AG09309 (cell line): ENCODE data around the gene ST7.

Experiments used
- DNase-seq: peaks from one replicate; pipeline ENCODE4 v3.0.0-alpha.2; 2010; ENCODE audit warnings: low read depth
- H3K4me3 ChIP-seq: 2 replicates; pipeline ENCODE4 v1.5.1; 2011; ENCODE audit warnings: mild to moderate bottlenecking, low read depth, low read length, moderate library complexity; ENCODE audit not compliant: control insufficient read depth
- TF ChIP-seq, protein P1 (sequence below): IDR thresholded peaks from 2 replicates; pipeline ENCODE4 v1.5.1; 2011; ENCODE audit warnings: mild to moderate bottlenecking, low read depth, low read length, inconsistent platforms; ENCODE audit not compliant: insufficient read depth, control insufficient read depth; ENCODE audit errors: missing control alignments

ST7 gene

DNA sequence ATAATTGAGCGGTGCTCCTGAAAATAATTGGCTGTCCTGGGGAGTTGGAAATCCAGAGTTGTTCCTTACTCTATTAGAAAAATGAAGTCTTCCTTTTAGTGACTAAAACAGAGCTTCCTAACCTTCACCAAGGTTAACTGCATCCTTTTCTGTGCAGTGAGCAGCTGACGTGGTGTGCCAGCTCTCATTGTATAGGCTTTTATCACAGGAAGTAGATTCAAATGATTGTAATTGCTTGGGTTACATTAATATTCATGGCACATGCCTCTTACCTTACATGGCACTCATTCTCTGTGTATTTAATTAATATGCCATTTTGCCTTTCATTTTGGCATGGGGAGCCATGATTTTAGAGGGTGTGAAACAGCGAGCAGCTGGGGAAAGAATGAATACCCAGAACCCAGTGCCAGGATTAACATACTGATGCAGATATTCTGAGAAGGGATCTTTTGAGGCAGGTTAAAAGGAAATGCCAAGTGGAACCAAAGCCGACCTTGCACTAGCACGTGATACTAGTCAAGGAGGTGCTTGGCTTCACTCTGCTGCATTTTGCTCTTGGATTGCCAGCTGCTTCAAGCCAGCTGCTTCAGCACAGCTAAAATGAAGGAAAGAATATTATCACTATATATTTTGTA is 115.3 kb downstream of the ST7 start:
- DNase-seq = no peak
- no peak overlapping the region for H3K4me3 ChIP-seq
- TF ChIP-seq, protein P1, sequence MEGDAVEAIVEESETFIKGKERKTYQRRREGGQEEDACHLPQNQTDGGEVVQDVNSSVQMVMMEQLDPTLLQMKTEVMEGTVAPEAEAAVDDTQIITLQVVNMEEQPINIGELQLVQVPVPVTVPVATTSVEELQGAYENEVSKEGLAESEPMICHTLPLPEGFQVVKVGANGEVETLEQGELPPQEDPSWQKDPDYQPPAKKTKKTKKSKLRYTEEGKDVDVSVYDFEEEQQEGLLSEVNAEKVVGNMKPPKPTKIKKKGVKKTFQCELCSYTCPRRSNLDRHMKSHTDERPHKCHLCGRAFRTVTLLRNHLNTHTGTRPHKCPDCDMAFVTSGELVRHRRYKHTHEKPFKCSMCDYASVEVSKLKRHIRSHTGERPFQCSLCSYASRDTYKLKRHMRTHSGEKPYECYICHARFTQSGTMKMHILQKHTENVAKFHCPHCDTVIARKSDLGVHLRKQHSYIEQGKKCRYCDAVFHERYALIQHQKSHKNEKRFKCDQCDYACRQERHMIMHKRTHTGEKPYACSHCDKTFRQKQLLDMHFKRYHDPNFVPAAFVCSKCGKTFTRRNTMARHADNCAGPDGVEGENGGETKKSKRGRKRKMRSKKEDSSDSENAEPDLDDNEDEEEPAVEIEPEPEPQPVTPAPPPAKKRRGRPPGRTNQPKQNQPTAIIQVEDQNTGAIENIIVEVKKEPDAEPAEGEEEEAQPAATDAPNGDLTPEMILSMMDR = no peak

DNA sequence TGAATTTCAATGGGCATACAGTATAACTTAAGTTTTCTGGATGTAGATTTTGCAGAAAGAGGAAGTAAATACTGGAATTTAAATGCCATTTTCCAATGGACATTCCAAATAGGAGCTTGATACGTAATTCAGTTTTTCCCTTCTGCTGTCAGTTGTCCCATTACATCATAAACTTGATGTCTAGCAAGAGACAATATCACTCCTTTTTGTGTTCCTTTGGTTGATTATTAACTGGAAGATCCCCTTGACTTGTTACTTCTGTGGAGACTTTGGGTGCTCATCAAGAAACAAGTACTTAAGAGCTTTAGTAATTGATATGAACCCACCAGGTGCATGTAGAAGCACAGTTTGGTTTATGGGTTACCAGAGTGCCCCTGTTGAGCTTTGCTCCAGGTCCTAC is 116.1 kb downstream of the ST7 start:
- DNase-seq = no peak
- H3K4me3 ChIP-seq = no peak overlapping the region
- TF ChIP-seq, protein P1 = no peak

DNA sequence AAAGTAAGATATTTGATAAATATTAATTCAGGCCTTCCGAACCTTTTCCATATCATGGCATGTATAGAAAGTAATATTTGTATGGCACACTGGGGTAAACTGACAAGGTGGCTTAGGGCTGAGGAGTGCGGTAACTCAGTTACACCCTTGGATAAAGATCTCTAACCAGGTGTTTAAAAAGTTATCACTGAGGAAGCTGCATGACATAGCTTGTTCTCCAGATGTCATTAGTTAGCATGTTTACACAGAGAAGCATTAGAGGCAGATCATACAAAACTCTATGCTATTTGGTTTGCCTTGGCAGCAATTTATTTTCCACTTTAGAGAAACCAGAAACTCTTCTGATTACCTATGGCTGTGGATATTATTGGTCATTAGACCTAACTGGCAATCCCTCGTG is 118.2 kb downstream of the ST7 start:
- TF ChIP-seq, protein P1 = no peak
- H3K4me3 ChIP-seq = no peak overlapping the region
- DNase-seq = no peak

DNA sequence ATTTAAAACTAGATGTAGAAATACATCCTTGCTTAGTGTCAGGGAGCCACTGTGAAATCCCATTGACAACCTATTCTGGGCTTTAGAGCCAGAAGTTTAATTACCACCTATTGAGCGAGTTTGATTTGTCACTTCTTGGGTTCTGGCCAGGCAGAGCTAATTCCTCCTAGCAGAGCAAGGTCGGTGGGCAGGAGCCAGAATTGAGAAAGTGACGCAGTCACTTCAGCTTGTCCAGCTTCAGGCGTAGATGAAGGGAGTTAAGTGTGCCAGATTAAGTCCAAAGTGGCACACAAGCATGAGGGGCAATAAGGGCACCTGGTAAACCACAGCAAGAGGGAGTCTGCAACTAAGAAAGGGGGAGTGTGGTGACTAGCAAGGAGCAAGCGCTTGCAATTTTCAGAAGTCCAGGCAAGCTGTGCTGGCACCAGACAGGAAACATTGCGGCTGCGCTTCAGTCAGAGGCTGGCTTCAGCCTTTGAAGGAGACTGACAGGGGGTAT is 119.4 kb downstream of the ST7 start:
- TF ChIP-seq, protein P1 = no peak
- no peak for DNase-seq
- no peak overlapping the region for H3K4me3 ChIP-seq

DNA sequence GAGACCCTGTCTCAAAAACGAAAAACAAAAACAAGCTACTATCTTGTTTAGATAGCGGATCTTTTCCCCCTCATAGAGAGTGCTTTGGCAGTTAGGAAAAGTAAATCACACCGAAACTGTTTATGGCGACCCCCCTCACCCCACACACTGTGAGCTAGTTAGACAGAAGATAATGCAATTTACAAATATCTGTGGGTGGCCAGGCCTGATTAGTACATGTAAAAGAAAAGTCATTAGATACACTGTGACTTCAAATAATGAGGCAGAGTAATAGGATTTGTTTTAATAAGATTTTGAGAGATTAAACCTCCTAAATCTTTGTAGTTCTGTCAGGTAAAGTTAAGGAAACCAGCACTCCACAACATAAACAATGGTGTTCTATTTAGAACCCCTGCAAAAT is 121.1 kb downstream of the ST7 start:
- no peak for DNase-seq
- no peak overlapping the region for H3K4me3 ChIP-seq
- TF ChIP-seq, protein P1 = no peak

DNA sequence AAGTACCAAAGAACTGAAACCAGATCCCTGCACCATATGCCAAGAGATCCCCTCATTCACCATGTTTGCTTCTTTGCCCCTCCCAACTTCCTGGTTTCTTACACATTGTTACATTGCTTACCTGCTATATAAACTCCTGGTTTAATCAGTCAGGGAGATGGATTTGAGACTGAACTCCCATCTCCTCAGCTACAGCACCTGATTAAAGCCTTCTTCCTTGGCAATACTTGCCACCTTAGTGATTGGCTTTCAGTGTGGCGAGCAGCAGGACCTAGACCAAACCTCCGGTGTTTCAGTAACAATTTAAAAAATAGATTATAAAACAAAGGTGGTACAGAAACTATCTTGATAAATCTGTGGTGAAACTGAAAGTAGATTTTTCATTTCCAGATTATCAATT is 122.6 kb downstream of the ST7 start:
- DNase-seq = no peak
- TF ChIP-seq, protein P1 = no peak
- no peak overlapping the region for H3K4me3 ChIP-seq

DNA sequence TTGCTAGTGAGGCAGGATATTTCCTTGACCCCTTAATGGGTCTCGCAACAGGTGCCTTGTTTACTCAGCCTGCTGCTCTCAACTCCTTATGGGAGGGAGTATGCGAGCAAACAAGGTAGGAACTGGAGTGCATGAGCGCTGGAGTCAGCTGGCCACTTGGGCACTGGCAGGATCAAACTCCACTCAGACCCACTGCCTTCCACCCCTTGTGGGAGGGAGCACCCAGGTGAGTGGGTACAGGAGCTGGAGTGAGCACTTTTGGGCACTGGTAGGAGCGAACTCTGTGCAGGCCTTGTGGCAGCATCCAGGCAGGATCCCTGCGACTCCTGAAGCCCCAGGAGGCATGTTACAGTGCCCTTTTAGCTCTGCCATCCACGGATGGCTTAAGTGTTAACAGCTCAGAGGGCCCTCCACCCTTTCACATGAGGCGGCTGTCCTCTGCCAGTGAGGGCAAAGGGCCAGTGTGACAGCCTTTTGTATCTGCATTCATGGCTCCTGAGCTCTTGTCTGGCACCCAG is 123.2 kb downstream of the ST7 start:
- H3K4me3 ChIP-seq = no peak overlapping the region
- TF ChIP-seq, protein P1 = no peak
- no peak for DNase-seq
